HG03378 (cell line): ENCODE data around the gene CPNE5.
"Not testable (repeated sequence)": the region's sequence is repeated elsewhere in the genome, so short reads cannot be mapped to it uniquely, and the experiment has no call there.

ENCODE experiments used
- ATAC-seq: cut with Tn5 transposase; IDR thresholded peaks from one replicate; pipeline ENCODE4 v1.9.1; 2021; ENCODE audit warnings: mild to moderate bottlenecking, moderate library complexity; ENCODE audit not compliant: unreplicated experiment

CPNE5 gene

GRCh38 chr6:36728289-36729160, 110.7 kb downstream of the CPNE5 start:
- ATAC-seq, result no peak

GRCh38 chr6:36727505-36728021, 111.7 kb downstream of the CPNE5 start:
- no peak for ATAC-seq

GRCh38 chr6:36725581-36725980, 113.7 kb downstream of the CPNE5 start:
- no peak for ATAC-seq

- ATAC-seq, result no peak
These were observed 114.5 kb downstream of the CPNE5 start for GRCh38 chr6:36724514-36725390.

DNA sequence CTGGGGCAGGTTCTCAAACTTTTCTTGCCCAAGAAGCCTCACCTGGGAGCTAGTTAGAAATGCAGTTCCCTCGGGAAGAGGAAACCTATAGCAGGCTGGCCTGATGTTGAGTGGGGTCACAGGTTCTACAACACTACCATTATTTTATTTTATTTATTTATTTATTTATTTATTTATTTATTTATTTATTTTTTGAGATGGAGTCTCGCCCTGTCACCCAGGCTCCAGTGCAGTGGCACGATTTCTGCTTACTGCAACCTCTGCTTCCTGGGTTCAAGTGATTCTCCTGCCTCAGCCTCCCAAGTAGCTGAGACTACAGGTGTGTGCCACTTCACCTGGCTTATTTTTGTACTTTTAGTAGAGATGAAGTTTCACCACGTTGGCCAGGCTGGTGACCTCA, 115.3 kb downstream of the CPNE5 start:
- not testable (repeated sequence) for ATAC-seq

DNA sequence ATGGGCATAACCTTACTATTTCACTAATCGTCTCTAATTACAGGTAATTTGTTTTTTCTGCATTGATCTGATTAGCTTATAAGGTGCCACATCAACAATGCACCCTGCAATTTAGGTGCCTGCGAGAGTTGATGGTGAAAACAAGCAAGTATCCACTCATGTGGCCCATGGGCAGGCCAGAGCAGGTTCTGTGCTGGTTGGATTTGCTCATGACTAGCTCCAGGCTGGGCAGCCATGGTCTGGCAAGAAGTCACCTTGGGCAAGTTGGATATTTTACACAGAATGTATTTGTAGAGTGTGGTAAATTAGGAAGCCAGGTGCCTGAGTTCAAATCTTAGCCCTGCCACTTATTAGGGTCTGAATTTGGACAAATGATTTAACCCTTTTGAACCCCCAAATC, 116.4 kb downstream of the CPNE5 start:
- no peak for ATAC-seq

GRCh38 chr6:36722365-36722764, 116.9 kb downstream of the CPNE5 start:
- ATAC-seq, result no peak

DNA sequence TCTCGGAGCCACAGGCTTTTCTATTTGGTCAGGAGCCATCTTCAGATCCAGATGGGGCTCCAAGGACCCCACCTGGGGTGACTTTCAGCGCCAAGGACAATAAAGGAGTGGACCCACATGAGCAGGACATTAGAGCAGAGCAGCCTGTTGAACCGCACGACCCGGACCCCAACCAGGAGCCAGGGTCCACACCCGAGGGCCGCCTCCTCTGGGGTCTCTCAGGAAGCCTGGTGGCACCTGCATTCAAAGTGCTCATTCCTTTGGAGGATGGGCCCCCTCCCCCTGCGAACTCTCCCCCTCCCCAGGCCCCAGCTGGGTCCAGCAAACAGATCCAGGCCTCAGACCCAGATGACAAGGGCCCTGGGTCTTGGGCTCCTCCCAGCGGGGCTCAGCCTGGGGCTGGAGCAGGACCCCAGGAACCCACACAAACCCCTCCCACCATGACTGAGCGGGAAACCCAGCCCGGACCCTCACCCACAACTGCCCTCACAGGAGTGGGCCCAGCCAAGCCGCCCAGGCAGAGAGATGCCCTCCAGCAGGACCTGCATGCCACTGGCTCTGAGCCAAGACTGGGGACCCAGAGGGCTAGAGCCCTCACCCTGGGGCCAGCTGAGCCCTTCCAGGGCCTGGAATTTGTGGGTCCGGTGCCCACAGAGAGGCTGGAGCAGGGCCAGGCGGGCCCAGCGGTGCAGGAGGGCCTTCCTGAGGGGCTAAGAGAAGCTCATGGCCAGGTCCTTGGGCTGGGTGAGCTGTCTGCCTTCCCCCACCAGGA, 117.7 kb downstream of the CPNE5 start:
- no peak for ATAC-seq

- no peak for ATAC-seq
These were observed 118.7 kb downstream of the CPNE5 start for GRCh38 chr6:36720251-36721141.

- no peak for ATAC-seq
These were observed 120.1 kb downstream of the CPNE5 start for GRCh38 chr6:36719126-36719525.

GRCh38 chr6:36718560-36718959, 120.7 kb downstream of the CPNE5 start:
- no peak for ATAC-seq

DNA sequence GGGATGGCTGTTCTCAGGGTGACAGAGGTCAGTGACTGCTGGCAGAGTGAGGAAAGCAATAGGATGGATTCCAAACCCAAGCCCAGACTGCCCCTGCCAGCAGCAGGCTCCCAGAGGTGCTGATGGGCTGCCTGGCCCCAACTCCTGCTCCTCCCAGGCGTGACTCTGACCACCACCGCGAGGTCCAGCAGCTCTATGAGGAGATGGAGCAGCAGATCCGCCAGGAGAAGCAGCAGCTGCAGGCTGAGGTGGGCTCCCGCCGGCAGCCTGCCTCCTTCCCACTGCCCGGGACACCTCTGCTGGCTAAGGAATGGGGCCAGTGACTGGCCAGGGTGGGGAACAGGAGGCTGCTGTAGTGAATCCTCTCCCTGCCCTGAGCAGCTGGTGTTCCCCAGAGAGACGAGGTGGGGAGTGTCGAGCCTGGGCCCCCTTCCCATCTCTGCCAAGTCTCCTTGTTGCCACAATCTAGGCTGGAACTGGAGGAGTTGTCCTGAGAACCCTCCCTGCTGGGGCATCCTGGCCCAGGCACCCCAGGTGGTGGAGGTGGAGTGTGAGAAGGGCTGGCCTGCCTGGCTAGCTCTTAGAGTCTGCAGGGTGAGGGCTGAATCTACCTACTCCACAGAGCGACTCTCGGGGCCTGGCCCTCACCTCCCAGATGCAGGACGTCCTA, 121.2 kb downstream of the CPNE5 start:
- ATAC-seq, result no peak

GRCh38 chr6:36717231-36717825, 121.9 kb downstream of the CPNE5 start:
- ATAC-seq, result no peak

DNA sequence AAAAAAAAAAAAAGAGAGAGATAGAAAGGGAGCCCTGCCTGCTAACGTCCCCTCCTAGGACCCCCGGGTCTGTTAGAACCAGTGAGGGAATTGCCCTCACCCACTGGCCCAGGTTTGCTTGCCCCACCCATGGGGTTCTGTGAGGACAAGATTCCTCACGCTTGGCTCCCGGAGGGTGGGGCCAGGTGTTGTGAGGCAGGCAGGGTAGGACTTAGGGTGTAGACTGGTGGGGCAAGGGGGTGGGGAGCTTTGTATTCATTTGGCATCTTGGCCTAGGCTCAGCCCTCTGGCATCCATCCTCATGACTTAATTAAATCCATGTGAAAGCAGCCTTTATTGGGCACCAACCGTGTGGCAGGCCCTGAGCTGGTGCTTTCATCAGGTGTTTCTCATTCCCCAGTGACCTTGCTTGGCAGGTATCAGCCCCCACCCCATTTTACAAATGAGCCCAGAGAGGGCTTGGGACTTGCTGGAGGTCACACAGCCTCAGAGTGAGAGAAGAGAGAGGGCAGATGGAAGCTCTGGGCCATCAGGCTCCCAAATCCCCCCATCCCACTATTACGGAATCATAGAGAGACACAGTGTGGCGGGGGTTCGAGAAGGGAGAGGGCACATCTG, 122.7 kb downstream of the CPNE5 start:
- no peak for ATAC-seq

- no peak for ATAC-seq
These were observed 123.8 kb downstream of the CPNE5 start for GRCh38 chr6:36715469-36715868.

DNA sequence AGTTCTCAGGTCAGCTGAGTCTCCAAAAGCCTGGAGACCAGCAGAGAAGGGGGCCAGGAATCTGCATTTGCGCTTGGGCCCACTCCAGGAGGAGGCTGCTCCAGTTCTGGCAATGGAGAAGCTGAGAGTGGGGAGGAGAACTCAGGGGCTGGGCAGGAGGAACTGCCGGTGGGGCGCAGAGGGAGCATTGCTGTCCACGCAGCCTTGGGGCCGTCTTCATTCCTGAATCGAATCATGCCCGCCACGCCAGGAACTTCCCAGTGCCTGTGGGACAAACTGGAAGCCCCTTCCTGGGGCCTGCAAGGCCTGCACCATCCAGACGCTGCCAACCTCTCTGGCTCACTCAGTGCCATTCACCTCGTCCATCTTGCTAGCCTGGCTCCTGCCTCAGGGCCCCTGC, 124.7 kb downstream of the CPNE5 start:
- ATAC-seq, result no peak

DNA sequence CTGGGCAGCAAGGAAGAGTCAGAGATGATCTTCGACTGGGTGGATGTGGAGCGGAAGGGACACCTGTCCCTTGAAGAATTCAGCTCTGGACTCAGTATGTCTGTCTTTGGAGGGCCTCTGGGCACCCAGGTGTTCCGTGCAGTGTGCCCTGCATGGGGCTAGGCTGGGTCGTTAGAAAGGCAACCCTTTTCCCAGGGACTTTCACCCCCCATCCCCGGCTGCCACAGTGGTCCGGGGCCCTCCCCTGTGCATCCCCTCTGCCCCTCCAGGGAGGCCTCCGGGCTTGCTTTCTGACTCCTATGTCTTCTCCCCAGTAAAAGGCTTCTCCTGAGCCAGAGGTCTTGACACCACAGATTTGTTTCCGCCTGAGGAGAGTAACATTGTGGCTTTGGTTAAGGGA, 125.4 kb downstream of the CPNE5 start:
- no peak for ATAC-seq

DNA sequence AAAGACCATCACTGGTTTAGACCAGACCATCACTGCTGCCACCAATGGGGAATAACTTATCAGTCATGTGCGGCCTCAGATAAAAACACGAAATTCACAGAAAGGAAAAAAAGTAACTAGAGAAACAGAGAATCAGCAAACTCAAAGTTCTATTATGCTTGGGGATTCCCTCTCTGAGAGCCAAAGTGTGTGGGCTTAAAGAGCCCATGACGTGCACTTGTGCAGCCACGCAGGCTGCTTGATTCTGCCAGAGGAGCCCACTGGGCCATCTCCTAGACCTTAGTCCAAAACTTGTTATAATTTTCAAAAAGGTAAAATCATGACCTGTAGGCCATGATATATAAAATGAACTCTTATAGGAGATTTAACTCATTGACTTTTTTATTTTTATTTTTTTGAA, 126.4 kb downstream of the CPNE5 start:
- ATAC-seq, result no peak

- no peak for ATAC-seq
These were observed 132.9 kb downstream of the CPNE5 start for GRCh38 chr6:36706339-36706738.
